GM04503 (cell line): ENCODE measurements around the gene CDC42EP2.
"Not testable (repeated sequence)": the region's sequence is repeated elsewhere in the genome, so short reads cannot be mapped to it uniquely, and the experiment has no call there.

Experiments used
- DNase-seq: peaks from one replicate; pipeline ENCODE4 v3.0.0-alpha.2; 2012; ENCODE audit warnings: low read depth

The CDC42EP2 gene

GRCh38 chr11:65317025-65317786, 2.5 kb downstream of the CDC42EP2 start:
- DNase-seq, result no peak

GRCh38 chr11:65320386-65321075, 5.9 kb downstream of the CDC42EP2 start:
- no peak for DNase-seq

GRCh38 chr11:65321076-65321475, 6.4 kb downstream of the CDC42EP2 start:
- DNase-seq, result no peak

GRCh38 chr11:65321828-65322485, 7.3 kb downstream of the CDC42EP2 start:
- DNase-seq, result no peak

- no peak for DNase-seq
These were observed 9.1 kb downstream of the CDC42EP2 start for GRCh38 chr11:65323813-65324212.

GRCh38 chr11:65325435-65325834, 10.8 kb downstream of the CDC42EP2 start:
- no peak for DNase-seq

GRCh38 chr11:65327021-65327420, 12.4 kb downstream of the CDC42EP2 start:
- DNase-seq, result no peak

- no peak for DNase-seq
These were observed 14.8 kb downstream of the CDC42EP2 start for GRCh38 chr11:65329478-65329877.

GRCh38 chr11:65329944-65330403, 15.3 kb downstream of the CDC42EP2 start:
- peak; percentile 29 for DNase-seq

GRCh38 chr11:65330544-65330943, 15.9 kb downstream of the CDC42EP2 start:
- no peak for DNase-seq

GRCh38 chr11:65332591-65332990, 17.9 kb downstream of the CDC42EP2 start:
- not testable (repeated sequence) for DNase-seq

- no peak for DNase-seq
These were observed 20.1 kb downstream of the CDC42EP2 start for GRCh38 chr11:65334696-65335295.

- no peak for DNase-seq
These were observed 24.0 kb downstream of the CDC42EP2 start for GRCh38 chr11:65338676-65339075.

- DNase-seq, result no peak
These were observed 25.6 kb downstream of the CDC42EP2 start for GRCh38 chr11:65340226-65340625.

GRCh38 chr11:65341856-65342255, 27.2 kb downstream of the CDC42EP2 start:
- no peak for DNase-seq

GRCh38 chr11:65351511-65351910, 36.8 kb downstream of the CDC42EP2 start:
- DNase-seq, result no peak

GRCh38 chr11:65352783-65353182, 38.1 kb downstream of the CDC42EP2 start:
- no peak for DNase-seq

- DNase-seq, result no peak
These were observed 38.7 kb downstream of the CDC42EP2 start for GRCh38 chr11:65353376-65353775.

GRCh38 chr11:65353900-65354264, 39.2 kb downstream of the CDC42EP2 start:
- no peak for DNase-seq

- DNase-seq, result peak; percentile 59
These were observed 39.8 kb downstream of the CDC42EP2 start, which contains the start of gene TIGD3 for GRCh38 chr11:65354265-65355012. Gene TIGD3 (plus strand): TSS chr11:65354751. CDS start chr11:65355809, 1,058 bp downstream.

GRCh38 chr11:65355013-65355775, 40.5 kb downstream of the CDC42EP2 start:
- no peak for DNase-seq
